ENCODE measurements around the gene CRYBB2.
"Not testable (repeated sequence)": the region's sequence is repeated elsewhere in the genome, so short reads cannot be mapped to it uniquely, and the experiment has no call there.

The CRYBB2 gene

GRCh38 chr22:25200967-25201366 is 18.5 kb upstream of the CRYBB2 start:
- no peak for DNase-seq

GRCh38 chr22:25201557-25202273 is 17.7 kb upstream of the CRYBB2 start:
- peak in 1 of 5 experiments; percentile 40 for DNase-seq

GRCh38 chr22:25202290-25202921 is 17.0 kb upstream of the CRYBB2 start:
- DNase-seq, result peak in 4 of 5 experiments; percentile 4 to 48 (median 24)

- DNase-seq, result no peak
These were observed 16.4 kb upstream of the CRYBB2 start for GRCh38 chr22:25203082-25203481.

GRCh38 chr22:25204547-25204946 is 14.9 kb upstream of the CRYBB2 start:
- DNase-seq, result not testable (repeated sequence)

GRCh38 chr22:25205847-25206246 is 13.6 kb upstream of the CRYBB2 start:
- no peak for DNase-seq

GRCh38 chr22:25206998-25207397 is 12.4 kb upstream of the CRYBB2 start:
- no peak for DNase-seq

GRCh38 chr22:25207553-25208157 is 11.8 kb upstream of the CRYBB2 start:
- no peak for DNase-seq

- no peak for DNase-seq
These were observed 11.1 kb upstream of the CRYBB2 start for GRCh38 chr22:25208328-25208727.

GRCh38 chr22:25208743-25209505 is 10.5 kb upstream of the CRYBB2 start:
- DNase-seq, result no peak

GRCh38 chr22:25210793-25211192 is 8.6 kb upstream of the CRYBB2 start:
- DNase-seq, result no peak

- DNase-seq, result no peak
These were observed 7.1 kb upstream of the CRYBB2 start for GRCh38 chr22:25212337-25212736.

GRCh38 chr22:25213221-25213620 is 6.2 kb upstream of the CRYBB2 start:
- no peak for DNase-seq

GRCh38 chr22:25216230-25216629 is 3.2 kb upstream of the CRYBB2 start:
- DNase-seq, result no peak

- no peak for DNase-seq
These were observed 556 bp downstream of the CRYBB2 start for GRCh38 chr22:25219948-25220442.

GRCh38 chr22:25221790-25222189 is 2.4 kb downstream of the CRYBB2 start:
- no peak for DNase-seq

- DNase-seq, result no peak
These were observed 3.9 kb downstream of the CRYBB2 start for GRCh38 chr22:25223269-25223850.

- DNase-seq, result no peak
These were observed 9.4 kb downstream of the CRYBB2 start for GRCh38 chr22:25228822-25229221.

- not testable (repeated sequence) for DNase-seq
These were observed 11.3 kb downstream of the CRYBB2 start for GRCh38 chr22:25230760-25231159.

GRCh38 chr22:25232301-25232700 is 12.9 kb downstream of the CRYBB2 start:
- DNase-seq, result no peak

GRCh38 chr22:25233706-25234105 is 14.3 kb downstream of the CRYBB2 start:
- not testable (repeated sequence) for DNase-seq

- DNase-seq, result peak in 4 of 5 experiments; percentile 8 to 86 (median 30)
These were observed 16.3 kb downstream of the CRYBB2 start for GRCh38 chr22:25235547-25236290.
